Sigmoid colon (tissue), 3 donors: ENCODE results near the gene CHST7.

ENCODE experiments used
- POLR2A ChIP-seq, 2 donors: fragments of 450-650 bp; IDR thresholded peaks; one replicate each; pipeline ENCODE4 v1.6.1; 2016; ENCODE audit warnings: antibody characterized with exemption in 2 of 2, mild to moderate bottlenecking in 2 of 2, moderate library complexity in 2 of 2
- TF ChIP-seq, protein P1 (sequence below), 4 experiments: fragments of 450-650 bp in 3 of 4; fragments of 200-600 bp in 1 of 4; IDR thresholded peaks; one replicate each; pipeline ENCODE4 v1.5.1; 2016 to 2019; ENCODE audit warnings: antibody characterized with exemption in 4 of 4, mild to moderate bottlenecking in 3 of 4, moderate library complexity in 2 of 4

- no peak for TF ChIP-seq POLR2A (IDR thresholded peaks at IDR 0.05)
- TF ChIP-seq, protein P1, sequence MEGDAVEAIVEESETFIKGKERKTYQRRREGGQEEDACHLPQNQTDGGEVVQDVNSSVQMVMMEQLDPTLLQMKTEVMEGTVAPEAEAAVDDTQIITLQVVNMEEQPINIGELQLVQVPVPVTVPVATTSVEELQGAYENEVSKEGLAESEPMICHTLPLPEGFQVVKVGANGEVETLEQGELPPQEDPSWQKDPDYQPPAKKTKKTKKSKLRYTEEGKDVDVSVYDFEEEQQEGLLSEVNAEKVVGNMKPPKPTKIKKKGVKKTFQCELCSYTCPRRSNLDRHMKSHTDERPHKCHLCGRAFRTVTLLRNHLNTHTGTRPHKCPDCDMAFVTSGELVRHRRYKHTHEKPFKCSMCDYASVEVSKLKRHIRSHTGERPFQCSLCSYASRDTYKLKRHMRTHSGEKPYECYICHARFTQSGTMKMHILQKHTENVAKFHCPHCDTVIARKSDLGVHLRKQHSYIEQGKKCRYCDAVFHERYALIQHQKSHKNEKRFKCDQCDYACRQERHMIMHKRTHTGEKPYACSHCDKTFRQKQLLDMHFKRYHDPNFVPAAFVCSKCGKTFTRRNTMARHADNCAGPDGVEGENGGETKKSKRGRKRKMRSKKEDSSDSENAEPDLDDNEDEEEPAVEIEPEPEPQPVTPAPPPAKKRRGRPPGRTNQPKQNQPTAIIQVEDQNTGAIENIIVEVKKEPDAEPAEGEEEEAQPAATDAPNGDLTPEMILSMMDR (IDR thresholded peaks at IDR 0.05) = no peak
Measured at GRCh38 chrX:46595084-46595483, 21.5 kb downstream of the CHST7 start.
